HepG2 (cell line): ENCODE measurements around the gene ADGRL1. TPM values are rescaled to one million over a fixed set of nuclear protein-coding genes. Genes with fewer than 3 reads are reported as not detected.

Experiments
- MBNL3 ChIP-seq: fragments of 250-450 bp; sonication (Bioruptor Pico); conservative IDR thresholded peaks from 2 replicates; pipeline ENCODE4 v1.8.0; 2022; ENCODE audit warnings: mild to moderate bottlenecking, inconsistent platforms
- MED1 ChIP-seq: sonication (generic); formaldehyde crosslinking; IDR thresholded peaks from 2 replicates; pipeline ENCODE4 v1.4.0; 2020; ENCODE audit warnings: missing genetic modification reagents
- NRL ChIP-seq: sonication (generic); formaldehyde crosslinking; IDR thresholded peaks from 2 replicates; pipeline ENCODE4 v1.5.0; 2020; ENCODE audit warnings: missing genetic modification reagents, mild to moderate bottlenecking, moderate library complexity, borderline replicate concordance
- RCOR2 ChIP-seq: IDR thresholded peaks from 2 replicates; pipeline ENCODE4 v1.6.1; 2016; ENCODE audit warnings: missing biosample characterization, missing genetic modification reagents
- SMAD3 ChIP-seq: sonication (generic); formaldehyde crosslinking; IDR thresholded peaks from 2 replicates; pipeline ENCODE4 v1.4.0; 2020; ENCODE audit warnings: missing genetic modification reagents
- SP5 ChIP-seq: IDR thresholded peaks from 2 replicates; pipeline ENCODE4 v1.6.1; 2016; ENCODE audit warnings: low read depth, borderline replicate concordance
- SUZ12 ChIP-seq: fragments of 150-350 bp; IDR thresholded peaks from 2 replicates; pipeline ENCODE4 v1.6.1; 2014; ENCODE audit warnings: low read depth, low read length
- U2AF1 ChIP-seq: fragments of 200-400 bp; formaldehyde crosslinking; optimal IDR thresholded peaks from 2 replicates; pipeline ENCODE3; 2017; ENCODE audit warnings: mild to moderate bottlenecking, low read depth, low read length
- ZC3H4 ChIP-seq: sonication (generic); formaldehyde crosslinking; IDR thresholded peaks from 2 replicates; pipeline ENCODE4 v1.4.0; 2020; ENCODE audit warnings: missing genetic modification reagents, borderline replicate concordance
- ZFP36L1 ChIP-seq: sonication (generic); formaldehyde crosslinking; IDR thresholded peaks from 2 replicates; pipeline ENCODE4 v1.8.0; 2022; ENCODE audit warnings: mild to moderate bottlenecking, missing genetic modification reagents, moderate library complexity
- ZNF124 ChIP-seq: sonication (generic); formaldehyde crosslinking; IDR thresholded peaks from 2 replicates; pipeline ENCODE4 v1.4.0; 2020; ENCODE audit warnings: missing genetic modification reagents
- ZNF205 ChIP-seq: IDR thresholded peaks from 2 replicates; pipeline ENCODE4 v1.6.1; 2018; ENCODE audit warnings: missing biosample characterization, missing genetic modification reagents
- ZNF24 ChIP-seq: fragments of 450-650 bp; IDR thresholded peaks from 2 replicates; pipeline ENCODE4 v1.6.1; 2017; ENCODE audit warnings: antibody characterized with exemption, mild to moderate bottlenecking
- ZNF326 ChIP-seq: sonication (generic); formaldehyde crosslinking; IDR thresholded peaks from 2 replicates; pipeline ENCODE4 v1.4.0; 2020; ENCODE audit warnings: missing genetic modification reagents, borderline replicate concordance
- ZNF331 ChIP-seq: sonication (generic); formaldehyde crosslinking; IDR thresholded peaks from 2 replicates; pipeline ENCODE4 v1.4.0; 2020; ENCODE audit warnings: missing genetic modification reagents
- ZNF44 ChIP-seq: sonication (generic); formaldehyde crosslinking; IDR thresholded peaks from 2 replicates; pipeline ENCODE4 v1.5.1; 2020; ENCODE audit warnings: mild to moderate bottlenecking, missing genetic modification reagents
- ZNF572 ChIP-seq: sonication (generic); formaldehyde crosslinking; IDR thresholded peaks from 2 replicates; pipeline ENCODE4 v1.5.1; 2020; ENCODE audit warnings: mild to moderate bottlenecking, missing genetic modification reagents
- ZNF772 ChIP-seq: sonication (generic); formaldehyde crosslinking; IDR thresholded peaks from 2 replicates; pipeline ENCODE4 v1.5.0; 2020; ENCODE audit warnings: mild to moderate bottlenecking, missing genetic modification reagents
- ZNF891 ChIP-seq: sonication (generic); formaldehyde crosslinking; IDR thresholded peaks from 2 replicates; pipeline ENCODE4 v1.5.0; 2020; ENCODE audit warnings: mild to moderate bottlenecking, missing genetic modification reagents
- polyA plus RNA-seq, 8 experiments: library from polyadenylated mRNA; depleted of rRNA in 3 of 8; stranded (reverse) in 7 of 8; unstranded in 1 of 8; fragments of >200 nt; fragmentation: Illumina TruSeq in 4 of 8; extraction: Trizol in 4 of 8; gene quantifications; 2 replicates each; pipeline versions ENCODE4 v1.2.1 to v1.2.3, GENCODE V29; 2011 to 2016; ENCODE audit warnings: low read depth in 4 of 8, missing spikeins in 1 of 8, mixed read lengths in 1 of 8; ENCODE audit not compliant: insufficient read depth in 1 of 8
- total RNA-seq, 5 experiments: library from RNA; depleted of rRNA; stranded (reverse); fragments of >200 nt; fragmentation: Illumina TruSeq; extraction: Trizol; gene quantifications; 2 replicates each; pipeline ENCODE4 v1.2.3, GENCODE V29; 2016; ENCODE audit warnings: low read depth in 1 of 5
- TF ChIP-seq, protein P1 (sequence below): sonication (generic); formaldehyde crosslinking; conservative IDR thresholded peaks from 2 replicates; pipeline ENCODE4 v1.4.0; 2020; ENCODE audit warnings: missing genetic modification reagents
- TF ChIP-seq, protein P2 (sequence below): sonication (generic); formaldehyde crosslinking; IDR thresholded peaks from 2 replicates; pipeline ENCODE4 v1.5.1; 2020; ENCODE audit warnings: missing genetic modification reagents, mild to moderate bottlenecking, borderline replicate concordance
- TF ChIP-seq, protein P3 (sequence below): sonication (generic); formaldehyde crosslinking; IDR thresholded peaks from 2 replicates; pipeline ENCODE4 v1.5.0; 2020; ENCODE audit warnings: mild to moderate bottlenecking, missing genetic modification reagents, moderate library complexity
- TF ChIP-seq, protein P4 (sequence below): sonication (generic); formaldehyde crosslinking; IDR thresholded peaks from 2 replicates; pipeline ENCODE4 v1.8.0; 2022; ENCODE audit warnings: mild to moderate bottlenecking, missing genetic modification reagents; ENCODE audit not compliant: insufficient replicate concordance

Gene ADGRL1
- total and polyA plus RNA-seq, 2 of the 13 experiments (the other 11 are each of a cell fraction or from before 2014, with no cell fraction given): 0.49 to 1.7 TPM

DNA sequence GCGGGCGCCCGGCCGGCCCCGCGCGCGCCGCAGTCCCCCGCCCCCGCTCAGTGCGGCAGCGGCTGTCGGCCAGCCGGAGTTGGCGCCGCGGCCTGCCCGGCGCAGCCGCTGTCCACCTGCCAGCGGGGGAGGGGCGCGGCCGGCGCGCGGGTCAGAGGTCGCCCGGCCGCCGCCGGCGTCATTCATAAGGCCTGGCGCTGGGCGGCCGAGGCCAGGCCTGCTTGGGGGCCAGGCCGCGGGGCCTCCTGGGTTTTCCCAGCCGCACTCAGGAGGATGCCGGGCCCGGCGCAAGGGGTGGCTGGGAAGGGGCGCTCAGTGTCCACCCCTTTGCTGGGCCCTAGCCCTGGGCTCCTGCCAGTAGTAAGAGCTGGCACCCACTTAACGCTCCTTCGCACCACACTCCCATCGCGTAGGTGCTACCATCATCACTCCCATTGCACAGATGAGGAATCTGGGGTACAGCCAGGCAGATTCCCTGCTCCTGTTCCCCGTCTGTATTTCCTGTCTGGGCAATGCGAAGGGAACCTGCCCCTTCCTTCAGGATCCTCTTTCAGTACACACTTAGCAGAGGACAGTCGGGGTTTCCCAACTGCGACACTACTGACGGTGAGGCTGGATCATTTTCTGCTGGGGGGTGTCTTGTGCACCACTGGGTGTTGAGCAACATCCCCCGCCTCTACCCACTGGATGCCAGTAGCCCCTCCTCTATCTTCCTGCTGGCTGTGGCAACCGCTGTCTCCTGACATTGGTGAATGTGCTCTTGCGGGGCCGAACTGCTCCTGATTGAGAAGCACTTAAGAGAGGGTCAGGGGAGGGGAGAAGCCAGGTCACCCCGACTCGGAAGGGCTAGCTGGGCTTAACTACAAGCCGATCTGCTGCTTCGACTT is 87.6 kb downstream of the ADGRL1 start (continued):
- TF ChIP-seq, protein P1, sequence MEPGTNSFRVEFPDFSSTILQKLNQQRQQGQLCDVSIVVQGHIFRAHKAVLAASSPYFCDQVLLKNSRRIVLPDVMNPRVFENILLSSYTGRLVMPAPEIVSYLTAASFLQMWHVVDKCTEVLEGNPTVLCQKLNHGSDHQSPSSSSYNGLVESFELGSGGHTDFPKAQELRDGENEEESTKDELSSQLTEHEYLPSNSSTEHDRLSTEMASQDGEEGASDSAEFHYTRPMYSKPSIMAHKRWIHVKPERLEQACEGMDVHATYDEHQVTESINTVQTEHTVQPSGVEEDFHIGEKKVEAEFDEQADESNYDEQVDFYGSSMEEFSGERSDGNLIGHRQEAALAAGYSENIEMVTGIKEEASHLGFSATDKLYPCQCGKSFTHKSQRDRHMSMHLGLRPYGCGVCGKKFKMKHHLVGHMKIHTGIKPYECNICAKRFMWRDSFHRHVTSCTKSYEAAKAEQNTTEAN (CRISPR knock-in tag): peak; percentile 74; the same call in 1 of the 2 replicates
- TF ChIP-seq MBNL3 (CRISPR knock-in tag) (no peak), SP5 (CRISPR knock-in tag) (0 out of 2 replicates have a peak, but pooled peaks have one; percentile 6), ZNF331 (CRISPR knock-in tag) (0 out of 2 replicates have a peak, but pooled peaks have one; percentile 8), NRL (CRISPR knock-in tag) (peak; percentile 44; the same call in 1 of the 2 replicates), ZNF124 (CRISPR knock-in tag) (peak; percentile 82; the same call in 1 of the 2 replicates), SUZ12 (no peak), RCOR2 (no peak), SMAD3 (peak; percentile 68; the same call in 1 of the 2 replicates), ZNF572 (0 out of 2 replicates have a peak, but pooled peaks have one; percentile 77), ZNF326 (CRISPR knock-in tag) (no peak), ZNF891 (CRISPR knock-in tag) (peak; percentile 67; the same call in 1 of the 2 replicates), ZNF205 (CRISPR knock-in tag) (0 out of 2 replicates have a peak, but pooled peaks have one; percentile 31), U2AF1 (no peak), ZNF24 (0 out of 2 replicates have a peak, but pooled peaks have one; percentile 14), ZNF44 (CRISPR knock-in tag) (no peak), ZNF772 (0 out of 2 replicates have a peak, but pooled peaks have one; percentile 42), ZC3H4 (CRISPR knock-in tag) (peak; percentile 62), MED1 (peak; percentile 51), ZFP36L1 (CRISPR knock-in tag) (peak; percentile 60; the same call in 1 of the 2 replicates)
- TF ChIP-seq, protein P2, sequence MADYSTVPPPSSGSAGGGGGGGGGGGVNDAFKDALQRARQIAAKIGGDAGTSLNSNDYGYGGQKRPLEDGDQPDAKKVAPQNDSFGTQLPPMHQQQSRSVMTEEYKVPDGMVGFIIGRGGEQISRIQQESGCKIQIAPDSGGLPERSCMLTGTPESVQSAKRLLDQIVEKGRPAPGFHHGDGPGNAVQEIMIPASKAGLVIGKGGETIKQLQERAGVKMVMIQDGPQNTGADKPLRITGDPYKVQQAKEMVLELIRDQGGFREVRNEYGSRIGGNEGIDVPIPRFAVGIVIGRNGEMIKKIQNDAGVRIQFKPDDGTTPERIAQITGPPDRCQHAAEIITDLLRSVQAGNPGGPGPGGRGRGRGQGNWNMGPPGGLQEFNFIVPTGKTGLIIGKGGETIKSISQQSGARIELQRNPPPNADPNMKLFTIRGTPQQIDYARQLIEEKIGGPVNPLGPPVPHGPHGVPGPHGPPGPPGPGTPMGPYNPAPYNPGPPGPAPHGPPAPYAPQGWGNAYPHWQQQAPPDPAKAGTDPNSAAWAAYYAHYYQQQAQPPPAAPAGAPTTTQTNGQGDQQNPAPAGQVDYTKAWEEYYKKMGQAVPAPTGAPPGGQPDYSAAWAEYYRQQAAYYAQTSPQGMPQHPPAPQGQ (CRISPR knock-in tag): no peak
- TF ChIP-seq, protein P3, sequence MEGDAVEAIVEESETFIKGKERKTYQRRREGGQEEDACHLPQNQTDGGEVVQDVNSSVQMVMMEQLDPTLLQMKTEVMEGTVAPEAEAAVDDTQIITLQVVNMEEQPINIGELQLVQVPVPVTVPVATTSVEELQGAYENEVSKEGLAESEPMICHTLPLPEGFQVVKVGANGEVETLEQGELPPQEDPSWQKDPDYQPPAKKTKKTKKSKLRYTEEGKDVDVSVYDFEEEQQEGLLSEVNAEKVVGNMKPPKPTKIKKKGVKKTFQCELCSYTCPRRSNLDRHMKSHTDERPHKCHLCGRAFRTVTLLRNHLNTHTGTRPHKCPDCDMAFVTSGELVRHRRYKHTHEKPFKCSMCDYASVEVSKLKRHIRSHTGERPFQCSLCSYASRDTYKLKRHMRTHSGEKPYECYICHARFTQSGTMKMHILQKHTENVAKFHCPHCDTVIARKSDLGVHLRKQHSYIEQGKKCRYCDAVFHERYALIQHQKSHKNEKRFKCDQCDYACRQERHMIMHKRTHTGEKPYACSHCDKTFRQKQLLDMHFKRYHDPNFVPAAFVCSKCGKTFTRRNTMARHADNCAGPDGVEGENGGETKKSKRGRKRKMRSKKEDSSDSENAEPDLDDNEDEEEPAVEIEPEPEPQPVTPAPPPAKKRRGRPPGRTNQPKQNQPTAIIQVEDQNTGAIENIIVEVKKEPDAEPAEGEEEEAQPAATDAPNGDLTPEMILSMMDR (CRISPR knock-in tag): 0 out of 2 replicates have a peak, but pooled peaks have one; percentile 15
- TF ChIP-seq, protein P4, sequence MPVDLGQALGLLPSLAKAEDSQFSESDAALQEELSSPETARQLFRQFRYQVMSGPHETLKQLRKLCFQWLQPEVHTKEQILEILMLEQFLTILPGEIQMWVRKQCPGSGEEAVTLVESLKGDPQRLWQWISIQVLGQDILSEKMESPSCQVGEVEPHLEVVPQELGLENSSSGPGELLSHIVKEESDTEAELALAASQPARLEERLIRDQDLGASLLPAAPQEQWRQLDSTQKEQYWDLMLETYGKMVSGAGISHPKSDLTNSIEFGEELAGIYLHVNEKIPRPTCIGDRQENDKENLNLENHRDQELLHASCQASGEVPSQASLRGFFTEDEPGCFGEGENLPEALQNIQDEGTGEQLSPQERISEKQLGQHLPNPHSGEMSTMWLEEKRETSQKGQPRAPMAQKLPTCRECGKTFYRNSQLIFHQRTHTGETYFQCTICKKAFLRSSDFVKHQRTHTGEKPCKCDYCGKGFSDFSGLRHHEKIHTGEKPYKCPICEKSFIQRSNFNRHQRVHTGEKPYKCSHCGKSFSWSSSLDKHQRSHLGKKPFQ: peak; percentile 46
